Left lobe of liver (tissue), 2 donors: ENCODE data around the gene TRIM49. TPM values are rescaled to one million over a fixed set of nuclear protein-coding genes. Genes with fewer than 3 reads are reported as not detected.
"Not testable (repeated sequence)": the region's sequence is repeated elsewhere in the genome, so short reads cannot be mapped to it uniquely, and the experiment has no call there.

Experiments used
- ATAC-seq: fragments of 200-7000 bp; cut with Tn5 transposase; one replicate; pipeline ENCODE4 v1.9.1; 2020; ENCODE audit warnings: mild to moderate bottlenecking, moderate library complexity
- DNase-seq: peaks from one replicate; pipeline ENCODE4 v3.0.0-alpha.2; 2020; ENCODE audit warnings: low spot score
- total RNA-seq: library from RNA; stranded (reverse); gene quantifications from one replicate; pipeline ENCODE4 v1.2.1, GENCODE V29; 2021
- donor health status: DM: no; HTN: no; CAD: no; lungs with moderate emphysema.
- donor health status: DM: no; HTN: yes; CAD: no.

Gene TRIM49, protein sequence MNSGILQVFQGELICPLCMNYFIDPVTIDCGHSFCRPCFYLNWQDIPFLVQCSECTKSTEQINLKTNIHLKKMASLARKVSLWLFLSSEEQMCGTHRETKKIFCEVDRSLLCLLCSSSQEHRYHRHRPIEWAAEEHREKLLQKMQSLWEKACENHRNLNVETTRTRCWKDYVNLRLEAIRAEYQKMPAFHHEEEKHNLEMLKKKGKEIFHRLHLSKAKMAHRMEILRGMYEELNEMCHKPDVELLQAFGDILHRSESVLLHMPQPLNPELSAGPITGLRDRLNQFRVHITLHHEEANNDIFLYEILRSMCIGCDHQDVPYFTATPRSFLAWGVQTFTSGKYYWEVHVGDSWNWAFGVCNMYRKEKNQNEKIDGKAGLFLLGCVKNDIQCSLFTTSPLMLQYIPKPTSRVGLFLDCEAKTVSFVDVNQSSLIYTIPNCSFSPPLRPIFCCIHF
- total RNA-seq, result not detected

DNA sequence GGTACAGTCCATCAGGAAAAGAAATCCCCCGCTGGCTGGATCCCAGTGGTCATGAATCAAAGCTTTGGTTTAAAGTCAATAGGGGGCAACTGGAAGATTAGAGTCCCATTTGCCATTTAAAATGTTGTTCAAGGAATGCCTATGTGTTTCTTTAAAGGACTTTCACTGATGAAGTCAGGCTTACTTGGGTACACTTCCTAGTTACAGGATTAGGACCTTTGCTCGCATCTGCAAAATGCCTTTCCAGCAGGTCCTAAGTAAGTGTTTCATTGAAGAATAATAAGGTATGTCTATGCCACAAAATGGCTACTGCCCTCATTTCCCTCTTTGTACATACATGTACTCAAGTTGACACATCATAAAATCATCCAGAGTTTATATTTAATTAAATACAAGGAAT lies at the start of gene TRIM49:
Gene TRIM49, minus strand, starts transcription at position 101 of the 400 bp plus-strand sequence. CDS start 4,106 bp downstream, outside the sequence.
- not testable (repeated sequence) for ATAC-seq, DNase-seq

DNA sequence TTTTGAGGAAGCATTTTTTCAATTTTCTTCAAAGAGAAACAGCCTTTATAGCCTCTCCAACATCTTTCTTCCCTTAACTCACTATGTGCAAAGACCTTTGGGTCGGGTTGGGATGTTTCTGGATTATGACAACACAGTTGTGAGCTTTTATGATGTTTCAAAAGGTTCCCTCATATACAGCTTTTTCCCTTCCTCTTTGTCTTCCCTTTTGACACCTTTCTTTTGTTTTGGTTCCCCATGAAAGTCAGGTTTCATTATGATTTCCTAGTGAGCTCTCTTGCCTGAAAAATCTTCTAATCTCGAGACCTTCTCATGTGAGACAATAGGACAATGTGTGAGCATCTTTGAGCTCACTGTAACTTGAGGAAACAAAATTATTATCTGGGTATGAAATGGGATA lies 18.3 kb upstream of the TRIM49 start:
- ATAC-seq, result not testable (repeated sequence)

DNA sequence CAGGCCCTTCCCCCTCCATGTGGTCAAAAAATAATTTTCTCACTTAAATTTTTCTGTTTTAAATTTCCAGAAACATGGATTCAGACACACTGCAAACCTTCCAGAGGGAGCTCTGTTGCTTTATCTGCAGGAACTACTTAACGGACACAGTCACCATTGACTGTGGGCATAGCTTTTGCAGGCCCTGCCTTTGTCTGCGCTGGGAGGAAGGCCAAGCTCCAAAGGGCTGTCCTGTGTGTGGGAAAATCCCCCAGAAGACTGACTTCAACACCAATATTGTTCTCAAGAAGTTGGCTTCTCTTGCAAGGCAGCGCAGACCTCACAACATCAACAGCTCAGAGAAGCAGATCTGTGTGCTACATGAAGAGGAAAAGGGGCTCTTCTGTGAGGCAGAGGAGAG lies 11.6 kb upstream of the TRIM49 start:
- not testable (repeated sequence) for ATAC-seq, DNase-seq

More for the DNA sequence above, 18.3 kb upstream of the TRIM49 start:
- DNase-seq, result not testable (repeated sequence)

DNA sequence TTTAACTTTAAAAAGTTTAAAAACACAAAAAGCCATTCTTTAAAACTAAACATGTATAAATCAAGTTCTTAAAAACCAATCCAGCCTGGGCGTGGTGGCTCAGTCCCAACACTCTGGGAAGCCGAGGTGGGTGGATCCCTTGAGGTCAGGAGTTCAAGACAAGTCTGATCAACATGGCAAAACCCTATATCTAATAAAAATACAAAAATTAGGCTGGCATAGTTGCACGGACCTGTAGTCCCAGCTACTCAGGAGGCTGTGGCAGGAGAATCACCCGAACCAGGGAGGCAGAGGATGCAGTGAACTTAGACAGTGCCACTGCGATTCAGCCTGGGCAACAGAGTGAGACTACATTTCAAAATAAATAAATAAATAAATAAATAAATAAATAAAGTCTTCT lies 5.2 kb upstream of the TRIM49 start:
- DNase-seq, ATAC-seq: not testable (repeated sequence)

DNA sequence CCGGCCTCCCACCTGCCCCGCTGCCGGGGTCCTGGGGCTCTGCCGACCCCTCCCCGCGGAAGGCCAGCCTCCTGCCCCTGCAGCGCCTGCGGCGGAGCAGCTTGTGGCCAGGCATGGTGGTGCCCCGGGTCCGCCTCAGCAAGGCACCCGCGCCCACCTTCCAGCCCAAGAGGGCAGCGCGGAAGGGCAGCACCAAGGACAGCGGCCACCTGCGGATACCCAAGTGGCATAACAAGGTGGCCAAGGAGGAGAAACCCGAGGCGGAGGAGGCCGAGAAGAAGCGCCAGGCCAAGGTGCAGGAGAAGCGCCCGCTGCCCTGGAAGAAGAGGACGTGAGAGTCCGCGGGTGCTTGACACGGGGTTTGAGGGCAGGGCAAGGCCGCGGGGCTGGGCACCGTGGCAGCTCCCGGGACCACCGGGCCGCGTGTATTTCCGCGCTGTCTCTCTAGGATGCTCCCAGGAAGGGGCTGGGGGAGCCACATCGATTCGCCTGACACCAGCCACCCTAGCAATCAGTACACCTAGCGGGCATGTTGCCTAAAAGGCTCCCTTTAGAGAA lies 20.8 kb downstream of the TRIM49 start:
- not testable (repeated sequence) for DNase-seq, ATAC-seq

DNA sequence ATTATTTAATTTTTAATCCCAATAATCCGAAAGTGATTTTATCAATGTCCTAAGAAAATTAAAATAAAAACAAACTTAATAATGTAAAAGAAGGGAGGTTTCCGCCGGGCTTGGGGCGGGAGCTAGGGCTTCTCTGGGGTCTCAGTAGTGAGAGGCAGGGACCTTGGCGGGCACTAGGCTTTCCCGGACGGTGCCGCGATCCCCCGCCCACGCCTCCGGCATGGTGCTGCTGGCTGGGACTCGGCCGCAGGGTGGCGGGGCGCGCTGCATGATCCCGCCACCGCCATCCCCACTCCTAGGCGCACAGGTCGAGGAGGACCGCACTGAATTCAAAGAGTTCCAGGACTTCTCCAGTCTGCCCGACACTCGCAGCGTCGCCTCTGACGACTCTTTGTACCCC lies 22.6 kb downstream of the TRIM49 start:
- DNase-seq, ATAC-seq: not testable (repeated sequence)

DNA sequence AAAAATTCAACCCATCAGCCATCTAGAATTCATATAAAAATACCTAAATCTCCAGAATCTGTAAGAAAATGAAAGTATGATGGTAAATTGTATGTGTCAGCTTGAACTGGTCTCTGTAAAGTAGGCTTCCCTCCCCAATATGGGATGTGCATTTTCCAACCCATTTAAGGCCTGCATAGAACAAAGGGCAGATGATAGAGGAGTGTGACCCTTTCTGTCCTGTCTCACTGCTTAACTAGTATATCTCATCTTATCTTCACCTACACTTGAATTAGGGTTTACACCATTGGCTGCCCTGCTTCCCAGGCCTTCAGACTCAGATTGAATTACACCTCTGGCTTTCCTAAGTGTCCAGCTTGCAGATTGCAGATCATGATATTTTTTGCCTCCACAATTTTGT lies 57.6 kb downstream of the TRIM49 start:
- ATAC-seq, DNase-seq: not testable (repeated sequence)

Other genes with a start within 250 kb of the TRIM49 start
- gene TRIM77, start 98.3 kb downstream of the TRIM49 start, total RNA-seq, result not detected
- not detected for gene TRIM64B, start 69.9 kb upstream of the TRIM49 start, total RNA-seq
- gene TRIM49D1, start 113.7 kb upstream of the TRIM49 start, total RNA-seq, result not detected
- not detected for gene TRIM49D2, start 115.5 kb upstream of the TRIM49 start, total RNA-seq
- not detected for gene TRIM64, start 157.5 kb upstream of the TRIM49 start, total RNA-seq
- gene TRIM49C, start 222.5 kb upstream of the TRIM49 start, total RNA-seq, result not detected